GM21528 (cell line): ENCODE data around the gene TMEM30B.
"Not testable (repeated sequence)": the region's sequence is repeated elsewhere in the genome, so short reads cannot be mapped to it uniquely, and the experiment has no call there.

Experiments used
- ATAC-seq: cut with Tn5 transposase; IDR thresholded peaks from one replicate; pipeline ENCODE4 v1.9.1; 2021; ENCODE audit warnings: mild to moderate bottlenecking, moderate library complexity; ENCODE audit not compliant: unreplicated experiment, low FRiP score

Gene TMEM30B, protein sequence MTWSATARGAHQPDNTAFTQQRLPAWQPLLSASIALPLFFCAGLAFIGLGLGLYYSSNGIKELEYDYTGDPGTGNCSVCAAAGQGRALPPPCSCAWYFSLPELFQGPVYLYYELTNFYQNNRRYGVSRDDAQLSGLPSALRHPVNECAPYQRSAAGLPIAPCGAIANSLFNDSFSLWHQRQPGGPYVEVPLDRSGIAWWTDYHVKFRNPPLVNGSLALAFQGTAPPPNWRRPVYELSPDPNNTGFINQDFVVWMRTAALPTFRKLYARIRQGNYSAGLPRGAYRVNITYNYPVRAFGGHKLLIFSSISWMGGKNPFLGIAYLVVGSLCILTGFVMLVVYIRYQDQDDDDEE

GRCh38 chr14:61281186-61281947, at the start of gene TMEM30B:
Gene TMEM30B, minus strand, starts transcription at chr14:61281338. Its CDS starts 191 bp downstream, at chr14:61281147.
- no peak for ATAC-seq

- ATAC-seq: no peak
Measured at GRCh38 chr14:61330511-61330910, 49.4 kb upstream of the TMEM30B start.

DNA sequence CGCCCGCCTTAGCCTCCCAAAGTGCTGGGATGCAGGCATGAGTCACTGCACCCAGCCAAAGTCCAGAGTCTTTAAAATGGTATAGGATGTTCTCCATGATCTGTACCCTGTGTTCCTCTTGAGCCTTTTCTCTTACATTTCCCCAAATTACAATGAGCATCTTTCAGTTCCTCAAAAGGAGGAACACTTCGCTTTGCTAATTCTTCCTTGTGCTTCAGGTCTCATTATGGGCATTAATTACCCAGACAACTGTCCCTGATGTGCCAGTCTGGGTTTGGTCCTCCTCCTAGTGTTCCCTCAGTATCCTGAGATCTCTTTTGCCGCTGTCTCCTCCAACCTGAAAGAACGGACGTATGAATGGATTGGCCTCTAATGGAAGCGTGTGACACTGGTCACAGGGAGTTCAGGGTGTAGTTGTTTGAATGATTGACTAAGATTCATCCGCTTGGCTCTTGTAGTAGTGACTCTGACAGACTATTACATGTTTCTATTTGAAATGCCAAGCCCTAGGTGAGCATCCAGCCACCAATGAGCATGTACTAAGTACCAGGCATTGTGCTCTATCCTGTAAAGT, 48.4 kb upstream of the TMEM30B start:
- peak; percentile 60 for ATAC-seq

DNA sequence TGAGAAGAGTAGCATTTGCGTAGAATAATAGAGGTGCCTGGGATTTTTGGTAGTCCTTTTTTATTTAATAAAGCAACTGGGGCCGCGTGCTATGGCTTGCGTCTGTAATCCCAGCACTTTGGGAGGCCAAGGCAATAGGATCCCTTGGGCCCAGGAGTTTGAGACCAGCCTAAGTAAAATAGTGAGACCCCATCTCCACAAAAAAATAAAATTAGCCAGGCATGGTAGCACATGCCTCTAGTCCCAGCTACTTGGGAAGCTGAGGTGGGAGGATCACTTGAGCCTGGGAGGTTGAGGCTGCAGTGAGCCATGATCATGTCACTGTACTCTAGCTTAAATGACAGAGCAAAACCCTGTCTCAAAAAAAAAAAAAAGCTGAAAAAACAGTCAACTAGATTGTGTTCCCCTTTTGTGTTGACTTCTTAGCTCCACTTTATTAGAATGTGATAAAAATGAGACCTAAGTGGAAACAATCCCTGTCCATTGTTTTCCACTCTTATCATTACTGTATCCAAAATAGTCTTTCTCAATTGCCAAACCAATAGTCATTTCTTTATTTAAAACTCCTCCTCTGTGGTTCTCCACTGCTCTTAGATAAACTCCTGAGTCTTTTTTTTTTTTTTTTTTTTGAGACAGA, 47.6 kb upstream of the TMEM30B start:
- ATAC-seq: no peak

DNA sequence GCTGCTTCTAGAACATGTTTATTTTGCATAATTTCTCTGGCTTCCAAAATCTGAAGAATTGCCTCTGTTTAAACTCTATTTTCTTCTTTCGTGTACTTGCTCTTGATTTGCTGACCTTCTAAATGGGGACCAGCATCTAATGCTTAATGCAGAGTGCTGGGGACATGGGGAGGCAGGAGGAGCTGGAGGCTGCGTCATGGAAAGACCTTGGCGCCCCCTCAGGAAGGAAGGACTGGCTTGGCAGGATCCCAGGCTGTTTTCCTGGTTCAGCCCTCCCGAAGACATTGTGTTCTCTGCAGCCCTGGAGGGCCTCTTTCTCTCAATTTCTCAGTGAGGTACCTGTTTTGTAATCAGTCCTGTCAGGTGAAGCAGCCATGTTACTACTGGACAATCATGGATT, 45.7 kb upstream of the TMEM30B start:
- ATAC-seq: no peak

GRCh38 chr14:61326146-61326545, 45.0 kb upstream of the TMEM30B start:
- ATAC-seq: no peak

- no peak for ATAC-seq
Measured at GRCh38 chr14:61325166-61325565, 44.0 kb upstream of the TMEM30B start.

DNA sequence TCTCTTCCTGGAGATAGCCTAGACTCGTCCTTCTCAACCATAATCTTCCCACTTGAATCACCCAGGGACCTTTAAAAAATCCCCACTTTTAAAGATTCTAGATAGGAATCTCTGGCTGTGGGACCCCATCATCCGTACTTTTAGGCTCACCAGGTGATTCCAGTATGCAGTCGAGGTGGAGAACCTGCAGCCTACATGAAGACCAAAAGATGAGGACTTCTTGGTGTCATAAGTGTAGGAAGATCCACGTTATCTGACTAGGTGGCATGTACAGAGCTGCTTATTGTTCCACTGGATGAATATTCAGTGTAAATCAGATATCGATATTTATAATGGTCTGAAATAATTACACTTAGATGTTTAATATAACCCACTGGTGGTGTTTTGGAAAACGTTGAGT, 42.8 kb upstream of the TMEM30B start:
- ATAC-seq: no peak

DNA sequence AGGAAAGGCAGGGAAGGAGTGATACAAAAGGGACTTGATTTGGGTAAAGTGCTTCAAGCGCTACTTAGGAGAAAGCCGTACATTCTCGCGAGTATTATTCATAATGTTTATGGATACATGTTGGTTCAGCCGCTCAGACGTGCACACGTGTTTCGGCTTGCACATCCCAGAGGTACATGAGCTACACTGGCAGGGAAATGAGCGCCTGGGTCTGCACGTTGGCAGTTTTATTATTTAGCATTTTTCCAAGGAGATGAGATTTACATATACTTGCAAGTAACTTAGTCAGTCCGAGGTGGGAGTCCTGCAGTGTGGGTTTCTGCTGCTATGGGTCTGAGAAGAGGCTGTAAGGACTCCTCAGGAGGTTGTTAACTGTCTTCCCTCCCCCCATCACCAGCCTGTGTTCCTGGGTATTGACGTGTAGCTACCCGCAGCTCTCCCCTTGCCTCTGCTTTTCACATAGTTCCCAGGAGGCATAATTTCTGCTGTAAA, 41.7 kb upstream of the TMEM30B start:
- no peak for ATAC-seq

DNA sequence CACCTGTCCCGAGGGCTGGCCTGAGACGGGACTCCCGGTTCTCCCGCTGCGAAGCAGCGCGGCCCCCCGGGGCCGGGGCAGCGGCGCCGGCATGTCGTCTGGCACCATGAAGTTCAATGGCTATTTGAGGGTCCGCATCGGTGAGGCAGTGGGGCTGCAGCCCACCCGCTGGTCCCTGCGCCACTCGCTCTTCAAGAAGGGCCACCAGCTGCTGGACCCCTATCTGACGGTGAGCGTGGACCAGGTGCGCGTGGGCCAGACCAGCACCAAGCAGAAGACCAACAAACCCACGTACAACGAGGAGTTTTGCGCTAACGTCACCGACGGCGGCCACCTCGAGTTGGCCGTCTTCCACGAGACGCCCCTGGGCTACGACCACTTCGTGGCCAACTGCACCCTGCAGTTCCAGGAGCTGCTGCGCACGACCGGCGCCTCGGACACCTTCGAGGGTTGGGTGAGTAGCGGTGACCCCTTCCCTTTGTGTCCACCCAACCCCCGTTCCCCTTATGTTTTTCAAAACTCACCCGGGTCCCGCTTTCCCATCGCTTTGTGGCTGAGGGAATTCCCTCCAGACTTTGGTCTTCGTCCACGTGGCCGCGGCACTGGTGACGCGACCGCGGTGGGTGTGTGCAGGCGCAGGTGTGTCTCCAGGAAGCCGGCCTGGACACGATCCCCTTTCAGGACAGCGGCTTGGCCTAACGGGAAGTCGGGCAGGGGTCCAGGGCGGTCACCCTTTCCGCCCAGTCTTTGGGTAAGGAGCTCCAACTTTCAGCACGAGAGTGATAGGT, 41.1 kb upstream of the TMEM30B start:
- peak; percentile 26 for ATAC-seq

GRCh38 chr14:61321385-61322010, 40.4 kb upstream of the TMEM30B start, which contains the start of gene PRKCH:
Gene PRKCH, plus strand, starts transcription at chr14:61321579. Its CDS starts 523 bp downstream, at chr14:61322102.
- ATAC-seq: peak; percentile 63

GRCh38 chr14:61320806-61321384, 39.8 kb upstream of the TMEM30B start:
- ATAC-seq: peak; percentile 9

GRCh38 chr14:61320170-61320569, 39.0 kb upstream of the TMEM30B start:
- ATAC-seq: not testable (repeated sequence)

GRCh38 chr14:61319706-61320105, 38.6 kb upstream of the TMEM30B start:
- ATAC-seq: no peak

GRCh38 chr14:61319086-61319485, 37.9 kb upstream of the TMEM30B start:
- no peak for ATAC-seq

DNA sequence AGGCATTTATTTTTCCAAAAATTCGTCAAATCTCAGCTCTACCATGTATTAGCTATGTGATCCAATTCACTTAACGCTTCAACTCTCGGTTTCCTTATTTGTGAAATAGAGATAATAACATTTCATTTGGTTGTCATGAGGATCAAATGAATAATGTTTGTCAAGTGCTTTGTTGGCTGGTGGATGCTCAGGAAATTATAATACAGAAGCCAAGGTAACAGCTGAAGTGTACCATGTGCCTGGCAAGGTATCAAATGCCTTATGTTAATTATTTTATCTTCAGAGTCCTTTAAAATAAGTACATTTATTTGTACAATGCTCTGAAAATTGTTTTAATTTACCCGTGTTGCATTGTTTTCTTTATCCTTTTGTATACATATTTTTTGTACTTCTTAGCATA, 34.2 kb upstream of the TMEM30B start:
- no peak for ATAC-seq

- not testable (repeated sequence) for ATAC-seq
Measured at GRCh38 chr14:61308701-61309100, 27.6 kb upstream of the TMEM30B start.

GRCh38 chr14:61308198-61308597, 27.1 kb upstream of the TMEM30B start:
- ATAC-seq: no peak

DNA sequence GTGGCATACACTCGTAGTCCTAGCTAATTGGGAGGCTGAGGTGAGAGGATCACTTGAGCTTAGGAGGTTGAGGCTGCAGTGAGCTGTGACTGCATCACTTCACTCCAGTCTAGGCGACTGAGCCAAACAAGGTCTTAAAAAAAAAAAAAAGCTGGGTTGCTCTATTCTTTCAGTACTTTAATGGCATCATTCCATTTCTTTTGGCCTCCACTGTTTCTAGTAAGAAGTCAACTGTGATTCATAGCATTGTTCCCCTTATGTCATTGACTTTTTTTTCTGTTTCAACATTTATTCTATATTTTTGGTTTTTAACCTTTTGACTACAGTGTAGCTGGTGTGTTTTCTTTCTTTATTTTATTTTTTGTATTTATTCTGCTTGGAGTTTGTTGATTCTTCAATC, 23.6 kb upstream of the TMEM30B start:
- ATAC-seq: no peak
